AG04450 (cell line): ENCODE measurements around the gene MN1. TPM values are rescaled to one million over a fixed set of nuclear protein-coding genes. Genes with fewer than 3 reads are reported as not detected.

ENCODE experiments used
- CTCF ChIA-PET: fragments of 300-600, 350-600 bp; formaldehyde crosslinking; extraction: SDS; loops from one replicate; lab custom pipeline; 2022; ENCODE audit warnings: antibody characterized with exemption, inconsistent platforms; lab: Charles Lee
- POLR2A ChIA-PET: fragments of 350-600 bp; formaldehyde crosslinking; extraction: SDS; loops from one replicate; lab custom pipeline; 2021; ENCODE audit warnings: antibody characterized with exemption, inconsistent platforms; lab: Yijun Ruan, JAX
- DNase-seq: peaks from one replicate; pipeline ENCODE4 v3.0.0-alpha.2; 2011; ENCODE audit warnings: low read depth, low spot score
- H3K27ac ChIP-seq: one replicate; pipeline ENCODE4 v1.5.1; 2012; ENCODE audit warnings: low read depth, low read length, control low read depth
- H3K27me3 ChIP-seq: one replicate; pipeline ENCODE4 v1.6.0; 2012; ENCODE audit warnings: low read length; ENCODE audit not compliant: control insufficient read depth, insufficient read depth
- H3K4me3 ChIP-seq: 2 replicates; pipeline ENCODE4 v1.5.1; 2011; ENCODE audit warnings: mild to moderate bottlenecking, low read depth, low read length, control low read depth
- H3K9me3 ChIP-seq: 2 replicates; pipeline ENCODE4 v1.5.1; 2012; ENCODE audit warnings: low read length; ENCODE audit not compliant: control insufficient read depth, insufficient read depth
- polyA plus RNA-seq: library from polyadenylated mRNA; depleted of rRNA; stranded (reverse); fragments of >200 nt; gene quantifications from 2 replicates; pipeline ENCODE4 v1.2.3, GENCODE V29; 2011
- TF ChIP-seq, protein P1 (sequence below): IDR thresholded peaks from 2 replicates; pipeline ENCODE4 v1.5.1; 2011; ENCODE audit warnings: low read depth, low read length, control low read depth, inconsistent platforms

Gene MN1
- polyA plus RNA-seq, 1 experiment: 2.7 TPM

DNA sequence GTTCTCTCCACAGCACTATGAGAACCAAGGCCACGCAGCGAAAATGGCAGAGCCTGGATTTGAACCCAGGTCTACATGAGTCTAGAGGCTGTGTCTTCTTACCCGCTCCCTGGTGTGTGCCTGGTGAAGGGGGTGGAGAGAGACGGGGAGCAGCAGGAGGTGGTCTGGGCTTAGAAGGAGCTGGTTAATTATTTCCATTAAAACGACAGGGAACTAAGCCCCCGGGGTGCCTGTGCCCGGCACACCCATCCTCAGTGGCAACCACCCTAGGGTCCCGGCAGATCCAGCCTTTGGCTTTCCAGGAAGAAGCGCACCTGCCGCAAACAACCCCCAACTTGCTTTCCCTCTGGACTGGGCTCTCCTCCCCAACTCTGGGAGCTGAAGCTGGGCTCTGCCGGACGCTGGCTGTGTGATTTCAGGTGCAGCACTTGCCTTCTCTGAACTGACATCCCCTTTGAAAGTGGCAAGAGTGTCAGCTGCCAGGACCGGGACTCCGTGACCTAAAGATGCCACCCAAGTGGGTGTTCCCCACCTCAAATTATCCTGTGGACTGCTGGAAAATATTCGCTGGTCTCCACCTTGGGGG, 35.8 kb downstream of the MN1 start:
- ChIA-PET CTCF (no interaction called here), POLR2A (no interaction called here)
- TF ChIP-seq, protein P1, sequence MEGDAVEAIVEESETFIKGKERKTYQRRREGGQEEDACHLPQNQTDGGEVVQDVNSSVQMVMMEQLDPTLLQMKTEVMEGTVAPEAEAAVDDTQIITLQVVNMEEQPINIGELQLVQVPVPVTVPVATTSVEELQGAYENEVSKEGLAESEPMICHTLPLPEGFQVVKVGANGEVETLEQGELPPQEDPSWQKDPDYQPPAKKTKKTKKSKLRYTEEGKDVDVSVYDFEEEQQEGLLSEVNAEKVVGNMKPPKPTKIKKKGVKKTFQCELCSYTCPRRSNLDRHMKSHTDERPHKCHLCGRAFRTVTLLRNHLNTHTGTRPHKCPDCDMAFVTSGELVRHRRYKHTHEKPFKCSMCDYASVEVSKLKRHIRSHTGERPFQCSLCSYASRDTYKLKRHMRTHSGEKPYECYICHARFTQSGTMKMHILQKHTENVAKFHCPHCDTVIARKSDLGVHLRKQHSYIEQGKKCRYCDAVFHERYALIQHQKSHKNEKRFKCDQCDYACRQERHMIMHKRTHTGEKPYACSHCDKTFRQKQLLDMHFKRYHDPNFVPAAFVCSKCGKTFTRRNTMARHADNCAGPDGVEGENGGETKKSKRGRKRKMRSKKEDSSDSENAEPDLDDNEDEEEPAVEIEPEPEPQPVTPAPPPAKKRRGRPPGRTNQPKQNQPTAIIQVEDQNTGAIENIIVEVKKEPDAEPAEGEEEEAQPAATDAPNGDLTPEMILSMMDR: no peak
- H3K27ac ChIP-seq: no peak overlapping the region
- no peak for DNase-seq
- no peaks in the 10 kb centered on the region for H3K9me3 ChIP-seq
- no peak overlapping the region for H3K4me3 ChIP-seq
- H3K27me3 ChIP-seq: no peaks in the 10 kb centered on the region

DNA sequence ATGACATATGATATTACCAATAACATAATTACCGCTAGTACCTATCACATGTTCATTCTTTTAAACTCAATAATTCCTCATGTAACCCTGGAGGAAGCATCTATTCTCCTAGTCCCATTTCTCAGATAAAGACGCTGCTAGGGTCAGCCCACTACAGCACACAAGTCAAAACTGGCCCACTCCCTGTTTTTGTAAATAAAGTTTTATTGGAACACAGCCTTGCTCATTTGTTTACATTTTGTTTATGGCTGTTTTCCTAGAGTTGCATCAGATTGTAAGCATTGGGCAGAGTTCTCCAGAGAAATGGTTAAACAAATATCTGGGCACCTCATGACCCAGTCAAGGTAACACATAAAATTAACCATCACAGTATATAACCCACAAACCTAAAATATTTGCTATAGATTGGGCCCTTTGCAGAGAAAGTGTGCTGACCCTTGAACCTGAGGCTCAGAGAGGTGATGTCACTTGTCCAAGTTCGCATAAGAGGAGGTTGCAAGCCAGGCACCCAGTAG, 36.8 kb downstream of the MN1 start:
- Histone ChIP-seq H3K27me3 (no peaks in the 10 kb centered on the region), H3K9me3 (no peaks in the 10 kb centered on the region), H3K27ac (no peak overlapping the region), H3K4me3 (no peak overlapping the region)
- ChIA-PET CTCF (no interaction called here), POLR2A (no interaction called here)
- TF ChIP-seq, protein P1: no peak
- no peak for DNase-seq

DNA sequence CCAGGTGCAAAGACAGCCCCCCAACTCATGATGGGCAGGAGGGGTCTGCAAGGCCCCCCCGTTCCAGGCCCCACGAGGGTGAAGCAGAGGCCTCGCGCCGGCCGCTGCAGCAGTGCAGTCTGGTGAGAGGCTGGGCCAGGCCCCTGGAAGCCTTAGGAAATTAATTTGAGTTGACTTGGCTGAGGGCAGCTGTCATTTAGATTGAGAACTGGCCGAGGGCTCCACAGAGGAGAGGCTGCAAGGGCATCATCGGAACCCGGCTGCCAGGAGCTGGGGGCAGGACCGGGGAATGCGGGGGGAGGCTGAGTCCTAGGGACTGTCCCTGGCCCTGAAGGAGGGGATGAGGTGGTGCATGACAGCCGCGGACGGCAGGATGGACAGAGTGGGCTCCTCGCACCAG, 39.9 kb downstream of the MN1 start:
- TF ChIP-seq, protein P1: no peak
- ChIA-PET CTCF (interaction anchor here (0.7 kb wide), 1 partner anchor 654 kb away, joined by 8 read pairs; no protein-coding TSS in a partner anchor), POLR2A (no interaction called here)
- H3K4me3 ChIP-seq: no peak overlapping the region
- no peaks in the 10 kb centered on the region for H3K27me3 ChIP-seq
- no peak overlapping the region for H3K27ac ChIP-seq
- no peaks in the 10 kb centered on the region for H3K9me3 ChIP-seq
- no peak for DNase-seq

DNA sequence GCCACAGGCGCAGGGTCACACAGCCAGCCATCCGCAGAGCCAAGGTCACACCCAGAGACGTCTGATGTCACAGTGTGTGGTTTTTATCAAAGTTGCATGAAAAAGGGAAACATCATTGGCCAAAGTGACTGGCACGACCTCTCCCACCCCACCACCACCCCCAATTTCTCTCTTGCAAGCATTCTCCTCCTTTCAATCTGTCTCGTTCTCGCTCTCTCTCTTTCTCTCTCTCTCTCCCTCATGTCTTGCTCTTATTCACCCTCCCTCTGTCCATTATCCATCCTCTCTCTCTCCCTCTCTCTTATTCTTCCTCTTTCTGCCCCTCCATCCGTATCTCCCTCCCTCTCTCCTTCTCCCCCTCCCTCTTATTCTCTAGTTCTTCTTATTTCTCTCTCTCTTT, 40.6 kb downstream of the MN1 start:
- ChIA-PET CTCF (interaction anchor here (0.7 kb wide), 1 partner anchor 653 kb away, joined by 8 read pairs; no protein-coding TSS in a partner anchor), POLR2A (no interaction called here)
- no peak overlapping the region for H3K27ac ChIP-seq
- no peak for DNase-seq
- H3K9me3 ChIP-seq: no peaks in the 10 kb centered on the region
- no peaks in the 10 kb centered on the region for H3K27me3 ChIP-seq
- TF ChIP-seq, protein P1: no peak
- H3K4me3 ChIP-seq: no peak overlapping the region

DNA sequence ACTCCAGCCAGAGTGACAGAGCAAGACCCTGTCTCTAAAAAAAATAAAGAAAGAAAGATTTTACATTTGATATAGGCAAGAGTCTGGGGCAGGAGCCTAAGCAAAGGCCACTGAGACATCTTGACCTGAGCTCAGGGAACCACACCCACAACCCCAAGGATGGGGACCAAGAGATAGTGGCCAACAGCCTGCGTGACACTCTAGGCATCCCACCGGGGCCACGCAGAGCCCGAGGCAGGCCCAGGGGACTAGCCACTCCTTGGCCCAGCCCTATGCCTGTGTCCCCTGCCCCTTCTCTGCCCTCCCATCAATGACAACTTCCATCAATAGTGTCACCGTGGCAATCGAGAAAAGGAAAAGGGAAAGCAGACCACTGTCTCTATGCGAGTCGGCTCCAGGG, 41.1 kb downstream of the MN1 start:
- Histone ChIP-seq H3K27me3 (no peaks in the 10 kb centered on the region), H3K9me3 (no peaks in the 10 kb centered on the region), H3K4me3 (no peak overlapping the region), H3K27ac (no peak overlapping the region)
- CTCF ChIA-PET: no interaction called here
- TF ChIP-seq, protein P1: no peak
- POLR2A ChIA-PET: no interaction called here
- DNase-seq: no peak
